Small intestine (tissue), 4 donors: ENCODE data around the gene DUSP23. TPM values are rescaled to one million over a fixed set of nuclear protein-coding genes. Genes with fewer than 3 reads are reported as not detected.

ENCODE experiments used
- polyA plus RNA-seq, 4 donors: library from polyadenylated mRNA; stranded (reverse) in 3 of 4; unstranded in 1 of 4; fragments of 200-250 nt in 3 of 4; fragments of 120-200 nt in 1 of 4; gene quantifications; one replicate each; pipeline versions ENCODE4 v1.2.1 to v1.2.3, GENCODE V29; 2013
- donor health status: healthy with polysubstance abuse.
- donor health status: Bipolar disorder and iron deficiency.
- donor health status: healthy.

Gene DUSP23
- polyA plus RNA-seq, 4 donors = 39.2 to 128 (median 85.4) TPM

Other genes starting within 250 kb of the DUSP23 start
- not detected for gene OR10J5, start 245.0 kb upstream of the DUSP23 start, polyA plus RNA-seq
- under 1 TPM in 1 of 4 donors, not detected in 3; 0.07 TPM for gene APCS, start 193.1 kb upstream of the DUSP23 start, polyA plus RNA-seq
- gene CRP, start 66.4 kb upstream of the DUSP23 start, polyA plus RNA-seq = under 1 TPM in 1 of 4 donors, not detected in 3; 0.21 TPM
- under 1 TPM in 3 of 4 donors, not detected in 1; 0.32 to 0.81 (median 0.40) TPM for gene FCRL6, start 21.4 kb downstream of the DUSP23 start, polyA plus RNA-seq
- 1 to 10 TPM in 3 of 4 donors, under 1 TPM in 1; 0.89 to 4.6 (median 4.2) TPM for gene SLAMF8, start 45.9 kb downstream of the DUSP23 start, polyA plus RNA-seq
- gene VSIG8, start 81.7 kb downstream of the DUSP23 start, polyA plus RNA-seq = under 1 TPM in 2 of 4 donors, not detected in 2; 0.09 to 0.19 TPM
- gene CFAP45, start 119.2 kb downstream of the DUSP23 start, polyA plus RNA-seq = 1 to 10 TPM in 1 of 4 donors, under 1 TPM in 2, not detected in 1; 0.35 to 1.1 (median 0.36) TPM
- 100 to 1,000 TPM; 244 to 472 (median 400) TPM for gene TAGLN2, start 144.5 kb downstream of the DUSP23 start, polyA plus RNA-seq
- gene IGSF9, start 164.7 kb downstream of the DUSP23 start, polyA plus RNA-seq = 10 to 100 TPM in 3 of 4 donors, 1 to 10 TPM in 1; 3.1 to 84.2 (median 26.4) TPM
- gene SLAMF9, start 173.3 kb downstream of the DUSP23 start, polyA plus RNA-seq = under 1 TPM in 1 of 4 donors, not detected in 3; 0.12 TPM